A549 (cell line): ENCODE results near the gene CPAMD8.

ENCODE experiments used
- ZSCAN20 ChIP-seq: fragments of 250-450 bp; sonication (Bioruptor Pico); IDR thresholded peaks from 2 replicates; pipeline ENCODE4 v1.8.0; 2022; ENCODE audit warnings: mild to moderate bottlenecking, moderate library complexity
- TF ChIP-seq, protein P1 (sequence below): fragments of >200 bp; sonication (Bioruptor Twin); formaldehyde crosslinking; IDR thresholded peaks from 3 replicates; pipeline ENCODE4 v1.5.1; 2016

DNA sequence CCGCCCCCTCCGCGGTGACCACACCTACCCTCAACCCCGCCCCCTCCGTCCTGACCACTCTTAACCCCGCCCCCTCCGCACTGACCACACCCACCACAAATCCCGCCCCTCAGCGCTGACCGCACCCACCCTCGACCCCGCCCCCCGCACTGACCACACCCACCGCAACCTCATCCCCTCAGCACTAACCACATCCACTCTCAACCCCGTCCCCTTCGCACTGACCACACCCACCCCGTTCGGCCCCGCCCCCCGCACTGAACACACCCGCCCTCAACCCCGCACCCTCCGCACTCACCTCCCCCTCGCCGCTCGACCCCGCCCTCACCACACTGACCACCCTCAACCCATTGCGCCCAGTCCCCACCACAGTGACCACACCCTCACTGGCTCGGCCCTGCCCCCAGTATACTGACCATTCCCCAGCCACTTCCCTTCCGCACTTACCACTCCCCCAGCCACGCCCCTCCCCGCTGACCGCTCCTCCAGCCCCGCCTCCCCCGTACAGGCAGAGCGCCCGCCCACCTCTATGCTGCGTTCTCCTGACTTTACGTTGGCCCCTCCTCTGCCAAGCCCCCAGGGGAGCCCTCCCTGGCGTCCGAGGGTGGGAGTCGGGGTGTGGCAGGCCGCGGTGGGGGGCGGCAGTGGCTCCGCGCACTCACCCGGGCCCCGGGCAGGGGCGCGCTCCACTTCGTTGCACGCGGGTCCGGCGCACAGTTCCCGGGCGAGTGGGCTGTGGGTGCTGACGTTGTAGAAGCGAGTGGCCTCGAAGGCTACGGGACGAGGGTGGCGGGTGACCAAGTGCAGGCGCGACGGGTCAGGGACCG, 129.4 kb downstream of the CPAMD8 start:
- TF ChIP-seq, protein P1, sequence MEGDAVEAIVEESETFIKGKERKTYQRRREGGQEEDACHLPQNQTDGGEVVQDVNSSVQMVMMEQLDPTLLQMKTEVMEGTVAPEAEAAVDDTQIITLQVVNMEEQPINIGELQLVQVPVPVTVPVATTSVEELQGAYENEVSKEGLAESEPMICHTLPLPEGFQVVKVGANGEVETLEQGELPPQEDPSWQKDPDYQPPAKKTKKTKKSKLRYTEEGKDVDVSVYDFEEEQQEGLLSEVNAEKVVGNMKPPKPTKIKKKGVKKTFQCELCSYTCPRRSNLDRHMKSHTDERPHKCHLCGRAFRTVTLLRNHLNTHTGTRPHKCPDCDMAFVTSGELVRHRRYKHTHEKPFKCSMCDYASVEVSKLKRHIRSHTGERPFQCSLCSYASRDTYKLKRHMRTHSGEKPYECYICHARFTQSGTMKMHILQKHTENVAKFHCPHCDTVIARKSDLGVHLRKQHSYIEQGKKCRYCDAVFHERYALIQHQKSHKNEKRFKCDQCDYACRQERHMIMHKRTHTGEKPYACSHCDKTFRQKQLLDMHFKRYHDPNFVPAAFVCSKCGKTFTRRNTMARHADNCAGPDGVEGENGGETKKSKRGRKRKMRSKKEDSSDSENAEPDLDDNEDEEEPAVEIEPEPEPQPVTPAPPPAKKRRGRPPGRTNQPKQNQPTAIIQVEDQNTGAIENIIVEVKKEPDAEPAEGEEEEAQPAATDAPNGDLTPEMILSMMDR: no peak
- TF ChIP-seq ZSCAN20: no peak
